Measurements from ENCODE around the gene USE1.
A peak's percentile ranks its signal among the peaks of the same experiment; 100 is the strongest.

The USE1 gene

DNA sequence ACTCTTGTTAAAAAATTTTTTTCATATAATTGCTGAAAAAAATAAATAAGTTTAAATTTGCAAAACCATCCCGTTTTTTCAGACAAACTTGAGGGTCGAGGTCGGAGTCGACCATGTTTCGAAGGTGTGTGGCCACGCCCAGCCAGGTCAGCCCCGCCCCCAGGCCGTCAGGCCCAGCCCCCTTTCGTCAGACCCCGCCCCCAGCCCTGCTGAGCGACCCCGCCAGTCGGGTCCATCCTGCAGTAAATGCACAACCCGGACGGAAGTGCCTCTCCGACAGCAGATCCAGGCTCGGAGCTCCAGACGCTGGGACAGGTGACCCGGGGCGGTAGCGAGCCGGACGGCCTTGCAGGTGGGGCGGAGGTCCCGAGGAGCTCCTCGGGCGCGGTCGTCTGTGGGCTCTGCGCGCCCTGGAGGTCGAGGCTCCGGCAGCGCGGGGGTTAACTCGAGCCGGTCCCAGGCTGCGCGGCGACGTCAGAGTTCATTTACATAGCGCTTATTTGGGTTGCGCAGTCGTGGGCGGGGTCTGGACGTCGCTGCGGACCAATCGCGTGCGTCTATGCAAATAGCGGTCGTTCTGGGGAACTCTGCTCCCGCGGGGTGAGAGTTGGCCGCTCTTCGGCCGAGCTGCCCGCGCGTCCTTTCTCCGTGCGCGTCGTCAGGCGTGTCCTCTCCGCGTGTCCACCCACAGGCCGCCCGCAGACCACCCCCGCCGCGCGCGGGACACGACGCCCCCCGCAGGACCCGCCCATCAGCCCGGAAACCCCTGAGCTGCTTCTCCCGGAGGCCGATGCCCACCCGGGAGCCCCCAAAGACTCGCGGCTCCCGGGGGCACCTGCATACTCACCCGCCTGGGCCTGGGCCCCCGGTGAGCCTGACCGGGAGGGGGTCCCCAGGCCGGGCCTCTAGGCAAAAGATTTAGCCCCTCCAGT is 11.1 kb downstream of the USE1 start, which contains the start of gene OCEL1:
TSS of gene OCEL1 (plus strand) at position 225 of the 932 bp plus-strand sequence. CDS start at position 247, 22 bp downstream.
- H4K20me1 ChIP-seq: peaks cover 0 to 31% (median 0%) of the 10 kb centered on the region in 11 experiments; a peak in 9 of 22 replicates
- no peaks in the 10 kb centered on the region for H3K9me3 ChIP-seq (replicated peaks in 1 of 11)
- peak within 1 kb of the TSS; percentile 86 to 99 (median 96) for H3K4me2 ChIP-seq
- no peaks in the 10 kb centered on the region for H3K27me3 ChIP-seq
- peak in 4 of 11 experiments; percentile 25 to 53 (median 42); a peak in 2 of 22 replicates for TF ChIP-seq Cebpa-rat (IDR thresholded peaks at IDR 0.05)
- peaks cover 18 to 41% (median 29%) of the 10 kb centered on the region in 10 experiments for H3K4me1 ChIP-seq
- peaks cover 16 to 29% (median 21%) of the 10 kb centered on the region in 11 experiments for H3K36me3 ChIP-seq
- H3K4me3 ChIP-seq: peak within 1 kb of the TSS; percentile 60 to 80 (median 72)
- H3K9ac ChIP-seq: peak within 1 kb of the TSS; percentile 79 to 88 (median 84)
- H3K27ac ChIP-seq: peak within 1 kb of the TSS; percentile 52 to 85 (median 77)

DNA sequence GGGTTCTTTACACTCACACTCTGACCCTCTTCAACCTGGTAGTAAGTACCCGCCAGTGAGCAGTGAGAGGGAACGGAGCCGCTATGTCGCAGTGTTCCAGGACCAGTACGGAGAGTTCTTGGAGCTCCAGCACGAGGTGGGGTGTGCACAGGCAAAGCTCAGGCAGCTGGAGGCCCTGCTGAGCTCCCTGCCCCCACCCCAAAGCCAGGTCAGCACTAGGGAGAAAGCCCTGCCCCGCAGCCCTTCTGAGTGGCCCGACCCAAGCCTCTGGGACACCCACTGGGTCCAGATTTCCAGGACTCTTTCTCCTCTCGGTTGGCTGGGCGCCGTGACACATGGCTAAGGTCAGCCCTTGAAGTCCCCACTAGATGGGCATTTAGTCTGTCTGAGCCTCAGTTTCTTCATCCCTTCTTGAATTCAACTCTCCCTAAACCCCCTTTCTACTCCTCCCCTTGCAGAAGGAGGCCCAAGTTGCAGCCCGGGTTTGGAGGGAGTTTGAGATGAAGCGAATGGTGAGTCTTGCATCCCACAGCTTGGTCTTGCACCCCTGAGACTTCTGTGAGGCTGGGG is 12.7 kb downstream of the USE1 start:
- Histone ChIP-seq H3K9me3 (replicated peaks in 1 of 11) (no peaks in the 10 kb centered on the region), H3K4me2 (peak overlapping the region; percentile 86 to 99 (median 96); a peak in 19 of 22 replicates), H3K27me3 (no peaks in the 10 kb centered on the region), H3K9ac (0 out of 22 replicates have a peak overlapping the region, but pooled peaks of 3 of the 11 experiments have one; percentile 9 to 25 (median 20)), H3K27ac (no peak overlapping the region), H3K4me3 (peak overlapping the region in 1 of 10 experiments; percentile 72; a peak in 1 of 20 replicates), H3K36me3 (peaks cover 31 to 45% (median 38%) of the 10 kb centered on the region in 11 experiments), H4K20me1 (peaks cover 0 to 47% (median 9%) of the 10 kb centered on the region in 11 experiments; a peak in 13 of 22 replicates), H3K4me1 (peaks cover 18 to 41% (median 29%) of the 10 kb centered on the region in 10 experiments)
- TF ChIP-seq Cebpa-rat (IDR thresholded peaks at IDR 0.05): no peak

GRCh38 chr19:17229890-17230289 is 14.7 kb downstream of the USE1 start:
- no peaks in the 10 kb centered on the region for H3K27me3 ChIP-seq
- H3K4me1 ChIP-seq: peaks cover 21 to 45% (median 38%) of the 10 kb centered on the region in 10 experiments
- peaks cover 0 to 67% (median 22%) of the 10 kb centered on the region in 11 experiments; a peak in 15 of 22 replicates for H4K20me1 ChIP-seq
- no peak overlapping the region for H3K27ac ChIP-seq
- no peaks in the 10 kb centered on the region for H3K9me3 ChIP-seq (replicated peaks in 1 of 11)
- peaks cover 32 to 61% (median 50%) of the 10 kb centered on the region in 11 experiments for H3K36me3 ChIP-seq
- no peak overlapping the region; a peak in 1 of 22 replicates for H3K9ac ChIP-seq
- no peak for TF ChIP-seq Cebpa-rat (IDR thresholded peaks at IDR 0.05)
- H3K4me3 ChIP-seq: no peak overlapping the region
- H3K4me2 ChIP-seq: peak overlapping the region in 2 of 11 experiments; percentile 11 to 25; a peak in 1 of 22 replicates

GRCh38 chr19:17232258-17232657 is 17.1 kb downstream of the USE1 start:
- H3K36me3 ChIP-seq: peaks cover 32 to 61% (median 50%) of the 10 kb centered on the region in 11 experiments
- H3K9me3 ChIP-seq (replicated peaks in 1 of 11): no peaks in the 10 kb centered on the region
- peak overlapping the region in 1 of 11 experiments; percentile 25; a peak in 1 of 22 replicates for H3K9ac ChIP-seq
- peaks cover 0 to 73% (median 25%) of the 10 kb centered on the region in 11 experiments; a peak in 16 of 22 replicates for H4K20me1 ChIP-seq
- no peak overlapping the region for H3K4me3 ChIP-seq
- no peaks in the 10 kb centered on the region for H3K27me3 ChIP-seq
- peaks cover 23 to 47% (median 39%) of the 10 kb centered on the region in 10 experiments for H3K4me1 ChIP-seq
- H3K4me2 ChIP-seq: no peak overlapping the region
- TF ChIP-seq Cebpa-rat (IDR thresholded peaks at IDR 0.05): no peak
- no peak overlapping the region for H3K27ac ChIP-seq

- H3K9me3 ChIP-seq (replicated peaks in 1 of 11): no peaks in the 10 kb centered on the region
- peaks cover 0 to 60% (median 25%) of the 10 kb centered on the region in 11 experiments; a peak in 16 of 22 replicates for H4K20me1 ChIP-seq
- peak overlapping the region; percentile 85 to 99 (median 96) for H3K4me2 ChIP-seq
- peak overlapping the region; percentile 52 to 77 (median 65) for H3K4me3 ChIP-seq
- H3K27me3 ChIP-seq: no peaks in the 10 kb centered on the region
- no peak for TF ChIP-seq Cebpa-rat (IDR thresholded peaks at IDR 0.05)
- peak overlapping the region; percentile 62 to 80 (median 71) for H3K9ac ChIP-seq
- peaks cover 40 to 68% (median 58%) of the 10 kb centered on the region in 11 experiments for H3K36me3 ChIP-seq
- H3K4me1 ChIP-seq: peaks cover 21 to 36% (median 27%) of the 10 kb centered on the region in 10 experiments
- H3K27ac ChIP-seq: peak overlapping the region in 10 of 11 experiments; percentile 4 to 71 (median 50); a peak in 21 of 22 replicates
Observed at GRCh38 chr19:17234911-17235299, 19.7 kb downstream of the USE1 start.

- Histone ChIP-seq H3K36me3 (peaks cover 35 to 68% (median 58%) of the 10 kb centered on the region in 11 experiments), H3K27me3 (no peaks in the 10 kb centered on the region), H3K4me3 (peak overlapping the region; percentile 52 to 77 (median 65)), H3K9ac (peak overlapping the region; percentile 62 to 80 (median 71)), H3K4me1 (peaks cover 21 to 40% (median 26%) of the 10 kb centered on the region in 10 experiments), H3K4me2 (peak overlapping the region; percentile 85 to 99 (median 96)), H3K9me3 (replicated peaks in 1 of 11) (no peaks in the 10 kb centered on the region), H4K20me1 (peaks cover 3 to 60% (median 27%) of the 10 kb centered on the region in 11 experiments; a peak in 18 of 22 replicates), H3K27ac (peak overlapping the region in 10 of 11 experiments; percentile 4 to 71 (median 50); a peak in 21 of 22 replicates)
- TF ChIP-seq Cebpa-rat (IDR thresholded peaks at IDR 0.05): no peak
Observed at GRCh38 chr19:17235300-17235970, 20.3 kb downstream of the USE1 start.

DNA sequence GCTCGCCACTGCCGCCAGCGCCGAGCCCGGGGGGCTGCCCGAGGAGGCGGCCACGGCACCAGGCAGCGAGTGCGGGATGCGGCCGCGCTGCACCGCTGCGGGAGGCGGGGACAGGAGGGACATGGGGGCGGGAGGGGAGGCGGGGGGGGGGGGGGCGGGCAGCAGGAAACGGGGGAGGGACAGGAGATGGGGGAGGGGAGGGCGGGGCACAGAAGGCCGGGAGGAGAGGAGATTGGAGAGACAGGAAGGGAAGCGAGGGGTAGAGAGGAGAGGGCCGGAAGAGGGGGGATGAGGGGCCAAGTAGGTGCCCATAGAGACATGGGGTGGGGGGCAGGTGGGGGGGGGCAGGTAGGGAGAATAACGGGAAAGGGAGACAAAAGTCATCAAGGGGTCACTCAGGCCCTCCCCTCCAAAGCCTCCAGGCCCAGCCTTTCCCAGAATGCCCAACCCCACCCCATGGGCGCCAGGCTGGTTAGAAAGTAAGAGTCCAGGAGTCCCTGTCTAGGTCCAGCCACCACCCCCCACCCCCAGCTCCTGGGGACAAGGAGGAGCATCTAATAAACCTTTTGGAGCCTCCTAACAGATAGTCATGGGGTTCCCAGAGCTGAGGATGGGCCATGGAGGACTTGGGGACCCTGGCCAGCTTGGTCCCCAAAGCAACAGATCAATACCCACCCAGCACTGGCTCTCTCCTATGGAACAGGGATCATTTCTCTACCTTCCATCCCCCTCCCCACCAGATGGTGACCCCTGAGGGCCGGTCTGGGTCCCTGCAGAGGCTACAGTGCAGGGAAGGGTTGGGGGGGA is 21.0 kb downstream of the USE1 start:
- Histone ChIP-seq H3K9ac (peak overlapping the region; percentile 62 to 80 (median 71); a peak in 20 of 22 replicates), H3K4me1 (peaks cover 21 to 45% (median 27%) of the 10 kb centered on the region in 10 experiments), H3K27me3 (no peaks in the 10 kb centered on the region), H4K20me1 (peaks cover 11 to 60% (median 34%) of the 10 kb centered on the region in 11 experiments; a peak in 20 of 22 replicates), H3K36me3 (peaks cover 27 to 67% (median 58%) of the 10 kb centered on the region in 11 experiments), H3K4me3 (peak overlapping the region; percentile 52 to 77 (median 65)), H3K27ac (peak overlapping the region in 10 of 11 experiments; percentile 4 to 71 (median 50); a peak in 16 of 22 replicates), H3K9me3 (replicated peaks in 1 of 11) (no peaks in the 10 kb centered on the region), H3K4me2 (peak overlapping the region; percentile 85 to 99 (median 96))
- TF ChIP-seq Cebpa-rat (IDR thresholded peaks at IDR 0.05): no peak
